Mammary epithelial cell (primary cell): ENCODE results near the gene NCAM1.

ENCODE experiments used
- CTCF ChIP-seq, 2 donors: IDR thresholded peaks in 1 of 2; conservative IDR thresholded peaks in 1 of 2; 2 replicates each; pipeline ENCODE4 v1.5.1; 2011 to 2012; ENCODE audit warnings: inconsistent platforms in 2 of 2, low read length in 2 of 2, mild to moderate bottlenecking in 2 of 2, control low read depth in 1 of 2, low read depth in 1 of 2; ENCODE audit not compliant: insufficient read depth in 1 of 2; ENCODE audit errors: extremely low read depth in 1 of 2
- EZH2 ChIP-seq: IDR thresholded peaks from 2 replicates; pipeline ENCODE4 v1.6.1; 2012; ENCODE audit warnings: low read length, inconsistent platforms, borderline replicate concordance

- no peak for TF ChIP-seq CTCF (conservative IDR thresholded peaks at IDR 0.05 in 1 of 2, IDR thresholded peaks at IDR 0.05 in 1 of 2; ENCODE audit: extremely low read depth in 1 of 2, insufficient read depth in 1 of 2, low read depth in 1 of 2, low read length in 2 of 2)
- no peak for TF ChIP-seq EZH2
These were observed 2.5 kb upstream of the NCAM1 start for GRCh38 chr11:112958670-112959069.
